HepG2 (cell line): ENCODE measurements around the gene MYL11. TPM values are rescaled to one million over a fixed set of nuclear protein-coding genes. Genes with fewer than 3 reads are reported as not detected.

Experiments used
- CEBPG ChIP-seq: IDR thresholded peaks from 2 replicates; pipeline ENCODE4 v1.6.1; 2016
- KAT7 ChIP-seq: IDR thresholded peaks from 2 replicates; pipeline ENCODE4 v1.6.1; 2018; ENCODE audit warnings: borderline replicate concordance, missing compliant biosample characterization
- LCORL ChIP-seq, 2 experiments: fragments of 450-650 bp in 1 of 2; sonication (generic) in 1 of 2; formaldehyde crosslinking in 1 of 2; IDR thresholded peaks; 2 replicates each; pipeline versions ENCODE4 v1.5.0 to v1.6.1; 2017 to 2020; ENCODE audit warnings: antibody characterized with exemption in 1 of 2, missing genetic modification reagents in 1 of 2
- MEF2D ChIP-seq: sonication (generic); formaldehyde crosslinking; IDR thresholded peaks from 2 replicates; pipeline ENCODE4 v1.5.1; 2020; ENCODE audit warnings: mild to moderate bottlenecking, missing genetic modification reagents
- PCBP2 ChIP-seq: fragments of 200-400 bp; formaldehyde crosslinking; optimal IDR thresholded peaks from 2 replicates; pipeline ENCODE3; 2018; ENCODE audit warnings: low read length, low read depth; ENCODE audit not compliant: poor library complexity, severe bottlenecking
- PHF8 ChIP-seq: sonication (generic); formaldehyde crosslinking; IDR thresholded peaks from 2 replicates; pipeline ENCODE4 v1.5.0; 2020; ENCODE audit warnings: missing genetic modification reagents
- ZC3H13 ChIP-seq: sonication (generic); formaldehyde crosslinking; IDR thresholded peaks from 2 replicates; pipeline ENCODE4 v1.8.1; 2023; ENCODE audit warnings: mild to moderate bottlenecking, missing genetic modification reagents, moderate library complexity
- ZNF234 ChIP-seq: sonication (generic); formaldehyde crosslinking; conservative IDR thresholded peaks from 2 replicates; pipeline ENCODE4 v1.5.1; 2020; ENCODE audit warnings: mild to moderate bottlenecking, missing genetic modification reagents
- polyA plus RNA-seq, 8 experiments: library from polyadenylated mRNA; depleted of rRNA in 3 of 8; stranded (reverse) in 7 of 8; unstranded in 1 of 8; fragments of >200 nt; fragmentation: Illumina TruSeq in 4 of 8; extraction: Trizol in 4 of 8; gene quantifications; 2 replicates each; pipeline versions ENCODE4 v1.2.1 to v1.2.3, GENCODE V29; 2011 to 2016; ENCODE audit warnings: low read depth in 4 of 8, missing spikeins in 1 of 8, mixed read lengths in 1 of 8; ENCODE audit not compliant: insufficient read depth in 1 of 8
- total RNA-seq, 5 experiments: library from RNA; depleted of rRNA; stranded (reverse); fragments of >200 nt; fragmentation: Illumina TruSeq; extraction: Trizol; gene quantifications; 2 replicates each; pipeline ENCODE4 v1.2.3, GENCODE V29; 2016; ENCODE audit warnings: low read depth in 1 of 5
- TF ChIP-seq, protein P1 (sequence below): sonication (generic); formaldehyde crosslinking; IDR thresholded peaks from 2 replicates; pipeline ENCODE4 v1.8.0; 2022; ENCODE audit warnings: mild to moderate bottlenecking, missing genetic modification reagents, moderate library complexity
- TF ChIP-seq, protein P2 (sequence below): sonication (generic); formaldehyde crosslinking; conservative IDR thresholded peaks from 2 replicates; pipeline ENCODE4 v1.4.0; 2020; ENCODE audit warnings: missing genetic modification reagents
- TF ChIP-seq, protein P3 (sequence below): conservative IDR thresholded peaks from 2 replicates; pipeline ENCODE4 v1.6.1; 2018; ENCODE audit warnings: missing genetic modification reagents
- TF ChIP-seq, protein P4 (sequence below): IDR thresholded peaks from 2 replicates; pipeline ENCODE4 v1.4.0; 2020; ENCODE audit warnings: mild to moderate bottlenecking, missing genetic modification reagents
- TF ChIP-seq, protein P5 (sequence below): sonication (generic); formaldehyde crosslinking; IDR thresholded peaks from 2 replicates; pipeline ENCODE4 v1.4.0; 2020; ENCODE audit warnings: mild to moderate bottlenecking, low read depth, missing genetic modification reagents
- TF ChIP-seq, protein P6 (sequence below): IDR thresholded peaks from 2 replicates; pipeline ENCODE4 v1.6.1; 2012; ENCODE audit warnings: low read length, improper control_type of control experiment

The MYL11 gene
- total and polyA plus RNA-seq, 2 of the 13 experiments (the other 11 are each of a cell fraction or from before 2014, with no cell fraction given), result not detected

DNA sequence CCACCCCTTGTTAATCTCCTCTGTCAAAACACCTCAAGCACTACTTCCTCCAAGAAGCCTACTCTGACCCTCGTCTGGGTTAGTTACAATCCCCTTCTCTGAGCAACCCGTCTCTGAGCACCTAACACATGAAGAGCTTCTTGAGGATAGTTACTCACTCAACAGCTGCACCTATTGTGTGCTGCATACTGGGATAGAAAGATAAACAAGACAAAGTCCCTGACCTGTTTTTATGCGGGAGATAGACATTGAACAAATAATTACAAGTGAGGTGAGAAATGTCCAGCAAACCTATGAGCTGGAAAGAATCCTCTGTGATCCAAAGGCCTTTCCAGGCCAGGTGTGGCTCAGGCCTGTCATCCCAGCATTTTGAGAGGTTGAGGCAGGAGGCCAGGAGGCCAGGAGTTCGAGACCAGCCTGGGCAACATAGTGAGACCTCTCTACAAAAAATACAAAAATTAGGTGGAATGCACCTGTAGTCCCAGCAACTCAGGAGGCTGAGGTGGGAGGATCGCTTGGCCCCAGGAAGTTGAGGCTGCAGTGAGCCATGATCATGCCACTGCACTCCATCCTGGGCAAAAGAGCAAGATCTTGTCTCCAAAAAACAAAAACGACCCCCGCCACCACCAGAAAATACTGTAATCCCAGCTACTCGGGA, 27.3 kb downstream of the MYL11 start (continued):
- TF ChIP-seq, protein P1, sequence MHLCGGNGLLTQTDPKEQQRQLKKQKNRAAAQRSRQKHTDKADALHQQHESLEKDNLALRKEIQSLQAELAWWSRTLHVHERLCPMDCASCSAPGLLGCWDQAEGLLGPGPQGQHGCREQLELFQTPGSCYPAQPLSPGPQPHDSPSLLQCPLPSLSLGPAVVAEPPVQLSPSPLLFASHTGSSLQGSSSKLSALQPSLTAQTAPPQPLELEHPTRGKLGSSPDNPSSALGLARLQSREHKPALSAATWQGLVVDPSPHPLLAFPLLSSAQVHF (CRISPR knock-in tag), result no peak
- TF ChIP-seq ZC3H13 (CRISPR knock-in tag) (no peak), CEBPG (peak; percentile 42), KAT7 (CRISPR knock-in tag) (peak; percentile 34; the same call in 1 of the 2 replicates), PCBP2 (no peak), PHF8 (CRISPR knock-in tag) (no peak), MEF2D (peak; percentile 91), ZNF234 (CRISPR knock-in tag) (no peak), LCORL (IDR thresholded peaks at IDR 0.05) (no peak), LCORL (CRISPR knock-in tag; IDR thresholded peaks at IDR 0.05) (peak; percentile 82)
- TF ChIP-seq, protein P2, sequence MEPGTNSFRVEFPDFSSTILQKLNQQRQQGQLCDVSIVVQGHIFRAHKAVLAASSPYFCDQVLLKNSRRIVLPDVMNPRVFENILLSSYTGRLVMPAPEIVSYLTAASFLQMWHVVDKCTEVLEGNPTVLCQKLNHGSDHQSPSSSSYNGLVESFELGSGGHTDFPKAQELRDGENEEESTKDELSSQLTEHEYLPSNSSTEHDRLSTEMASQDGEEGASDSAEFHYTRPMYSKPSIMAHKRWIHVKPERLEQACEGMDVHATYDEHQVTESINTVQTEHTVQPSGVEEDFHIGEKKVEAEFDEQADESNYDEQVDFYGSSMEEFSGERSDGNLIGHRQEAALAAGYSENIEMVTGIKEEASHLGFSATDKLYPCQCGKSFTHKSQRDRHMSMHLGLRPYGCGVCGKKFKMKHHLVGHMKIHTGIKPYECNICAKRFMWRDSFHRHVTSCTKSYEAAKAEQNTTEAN, result peak; percentile 57; the same call in 1 of the 2 replicates
- TF ChIP-seq, protein P3, sequence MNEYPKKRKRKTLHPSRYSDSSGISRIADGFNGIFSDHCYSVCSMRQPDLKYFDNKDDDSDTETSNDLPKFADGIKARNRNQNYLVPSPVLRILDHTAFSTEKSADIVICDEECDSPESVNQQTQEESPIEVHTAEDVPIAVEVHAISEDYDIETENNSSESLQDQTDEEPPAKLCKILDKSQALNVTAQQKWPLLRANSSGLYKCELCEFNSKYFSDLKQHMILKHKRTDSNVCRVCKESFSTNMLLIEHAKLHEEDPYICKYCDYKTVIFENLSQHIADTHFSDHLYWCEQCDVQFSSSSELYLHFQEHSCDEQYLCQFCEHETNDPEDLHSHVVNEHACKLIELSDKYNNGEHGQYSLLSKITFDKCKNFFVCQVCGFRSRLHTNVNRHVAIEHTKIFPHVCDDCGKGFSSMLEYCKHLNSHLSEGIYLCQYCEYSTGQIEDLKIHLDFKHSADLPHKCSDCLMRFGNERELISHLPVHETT (CRISPR knock-in tag), result peak; percentile 60
- TF ChIP-seq, protein P4, sequence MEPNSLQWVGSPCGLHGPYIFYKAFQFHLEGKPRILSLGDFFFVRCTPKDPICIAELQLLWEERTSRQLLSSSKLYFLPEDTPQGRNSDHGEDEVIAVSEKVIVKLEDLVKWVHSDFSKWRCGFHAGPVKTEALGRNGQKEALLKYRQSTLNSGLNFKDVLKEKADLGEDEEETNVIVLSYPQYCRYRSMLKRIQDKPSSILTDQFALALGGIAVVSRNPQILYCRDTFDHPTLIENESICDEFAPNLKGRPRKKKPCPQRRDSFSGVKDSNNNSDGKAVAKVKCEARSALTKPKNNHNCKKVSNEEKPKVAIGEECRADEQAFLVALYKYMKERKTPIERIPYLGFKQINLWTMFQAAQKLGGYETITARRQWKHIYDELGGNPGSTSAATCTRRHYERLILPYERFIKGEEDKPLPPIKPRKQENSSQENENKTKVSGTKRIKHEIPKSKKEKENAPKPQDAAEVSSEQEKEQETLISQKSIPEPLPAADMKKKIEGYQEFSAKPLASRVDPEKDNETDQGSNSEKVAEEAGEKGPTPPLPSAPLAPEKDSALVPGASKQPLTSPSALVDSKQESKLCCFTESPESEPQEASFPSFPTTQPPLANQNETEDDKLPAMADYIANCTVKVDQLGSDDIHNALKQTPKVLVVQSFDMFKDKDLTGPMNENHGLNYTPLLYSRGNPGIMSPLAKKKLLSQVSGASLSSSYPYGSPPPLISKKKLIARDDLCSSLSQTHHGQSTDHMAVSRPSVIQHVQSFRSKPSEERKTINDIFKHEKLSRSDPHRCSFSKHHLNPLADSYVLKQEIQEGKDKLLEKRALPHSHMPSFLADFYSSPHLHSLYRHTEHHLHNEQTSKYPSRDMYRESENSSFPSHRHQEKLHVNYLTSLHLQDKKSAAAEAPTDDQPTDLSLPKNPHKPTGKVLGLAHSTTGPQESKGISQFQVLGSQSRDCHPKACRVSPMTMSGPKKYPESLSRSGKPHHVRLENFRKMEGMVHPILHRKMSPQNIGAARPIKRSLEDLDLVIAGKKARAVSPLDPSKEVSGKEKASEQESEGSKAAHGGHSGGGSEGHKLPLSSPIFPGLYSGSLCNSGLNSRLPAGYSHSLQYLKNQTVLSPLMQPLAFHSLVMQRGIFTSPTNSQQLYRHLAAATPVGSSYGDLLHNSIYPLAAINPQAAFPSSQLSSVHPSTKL (CRISPR knock-in tag), result peak; percentile 80
- TF ChIP-seq, protein P5, sequence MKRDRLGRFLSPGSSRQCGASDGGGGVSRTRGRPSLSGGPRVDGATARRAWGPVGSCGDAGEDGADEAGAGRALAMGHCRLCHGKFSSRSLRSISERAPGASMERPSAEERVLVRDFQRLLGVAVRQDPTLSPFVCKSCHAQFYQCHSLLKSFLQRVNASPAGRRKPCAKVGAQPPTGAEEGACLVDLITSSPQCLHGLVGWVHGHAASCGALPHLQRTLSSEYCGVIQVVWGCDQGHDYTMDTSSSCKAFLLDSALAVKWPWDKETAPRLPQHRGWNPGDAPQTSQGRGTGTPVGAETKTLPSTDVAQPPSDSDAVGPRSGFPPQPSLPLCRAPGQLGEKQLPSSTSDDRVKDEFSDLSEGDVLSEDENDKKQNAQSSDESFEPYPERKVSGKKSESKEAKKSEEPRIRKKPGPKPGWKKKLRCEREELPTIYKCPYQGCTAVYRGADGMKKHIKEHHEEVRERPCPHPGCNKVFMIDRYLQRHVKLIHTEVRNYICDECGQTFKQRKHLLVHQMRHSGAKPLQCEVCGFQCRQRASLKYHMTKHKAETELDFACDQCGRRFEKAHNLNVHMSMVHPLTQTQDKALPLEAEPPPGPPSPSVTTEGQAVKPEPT (CRISPR knock-in tag), result 0 out of 2 replicates have a peak, but pooled peaks have one; percentile 36
- TF ChIP-seq, protein P6, sequence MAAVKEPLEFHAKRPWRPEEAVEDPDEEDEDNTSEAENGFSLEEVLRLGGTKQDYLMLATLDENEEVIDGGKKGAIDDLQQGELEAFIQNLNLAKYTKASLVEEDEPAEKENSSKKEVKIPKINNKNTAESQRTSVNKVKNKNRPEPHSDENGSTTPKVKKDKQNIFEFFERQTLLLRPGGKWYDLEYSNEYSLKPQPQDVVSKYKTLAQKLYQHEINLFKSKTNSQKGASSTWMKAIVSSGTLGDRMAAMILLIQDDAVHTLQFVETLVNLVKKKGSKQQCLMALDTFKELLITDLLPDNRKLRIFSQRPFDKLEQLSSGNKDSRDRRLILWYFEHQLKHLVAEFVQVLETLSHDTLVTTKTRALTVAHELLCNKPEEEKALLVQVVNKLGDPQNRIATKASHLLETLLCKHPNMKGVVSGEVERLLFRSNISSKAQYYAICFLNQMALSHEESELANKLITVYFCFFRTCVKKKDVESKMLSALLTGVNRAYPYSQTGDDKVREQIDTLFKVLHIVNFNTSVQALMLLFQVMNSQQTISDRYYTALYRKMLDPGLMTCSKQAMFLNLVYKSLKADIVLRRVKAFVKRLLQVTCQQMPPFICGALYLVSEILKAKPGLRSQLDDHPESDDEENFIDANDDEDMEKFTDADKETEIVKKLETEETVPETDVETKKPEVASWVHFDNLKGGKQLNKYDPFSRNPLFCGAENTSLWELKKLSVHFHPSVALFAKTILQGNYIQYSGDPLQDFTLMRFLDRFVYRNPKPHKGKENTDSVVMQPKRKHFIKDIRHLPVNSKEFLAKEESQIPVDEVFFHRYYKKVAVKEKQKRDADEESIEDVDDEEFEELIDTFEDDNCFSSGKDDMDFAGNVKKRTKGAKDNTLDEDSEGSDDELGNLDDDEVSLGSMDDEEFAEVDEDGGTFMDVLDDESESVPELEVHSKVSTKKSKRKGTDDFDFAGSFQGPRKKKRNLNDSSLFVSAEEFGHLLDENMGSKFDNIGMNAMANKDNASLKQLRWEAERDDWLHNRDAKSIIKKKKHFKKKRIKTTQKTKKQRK, result no peak
